H1 (cell line): ENCODE data around the gene CACNA1E. TPM values are rescaled to one million over a fixed set of nuclear protein-coding genes. Genes with fewer than 3 reads are reported as not detected.

Experiments
- CTCF ChIA-PET: fragments of 300-600 bp; sonication (Branson Sonifier 250); formaldehyde crosslinking; loops from one replicate; lab custom pipeline; 2021; ENCODE audit not compliant: partially characterized antibody; lab: Charles Lee
- POLR2A ChIA-PET: fragments of 300-600 bp; sonication (Branson Sonifier 250); formaldehyde crosslinking; loops from one replicate; lab custom pipeline; 2021; ENCODE audit warnings: inconsistent platforms; ENCODE audit not compliant: partially characterized antibody; lab: Charles Lee
- DNase-seq, 2 experiments: peaks; one replicate each; pipeline versions ENCODE4 v3.0.0 to v3.0.0-alpha.2; 2010 to 2022; ENCODE audit warnings: low spot score in 2 of 2, low read depth in 1 of 2, mixed read lengths in 1 of 2
- FAIRE-seq: peaks from 2 replicates; lab custom pipeline; 2011; peaks lifted over from hg19 to GRCh38; lab: Jason Lieb, UNC
- H2AFZ ChIP-seq: 2 replicates; pipeline ENCODE4 v1.8.1; 2012; ENCODE audit warnings: low read length, inconsistent platforms
- H2AK5ac ChIP-seq: 2 replicates; pipeline ENCODE4 v1.6.1; 2013; ENCODE audit warnings: low read depth, low read length
- H2BK120ac ChIP-seq: replicated peaks from 2 replicates; pipeline ENCODE3; 2013; ENCODE audit warnings: low read depth, low read length, inconsistent platforms
- H2BK12ac ChIP-seq: 2 replicates; pipeline ENCODE4 v1.6.1; 2013; ENCODE audit warnings: low read depth, low read length
- H2BK15ac ChIP-seq: 2 replicates; pipeline ENCODE4 v1.6.1; 2013; ENCODE audit warnings: low read length
- H2BK20ac ChIP-seq: 2 replicates; pipeline ENCODE4 v1.6.1; 2013; ENCODE audit warnings: low read length
- H2BK5ac ChIP-seq: 2 replicates; pipeline ENCODE4 v1.6.1; 2013; ENCODE audit warnings: low read depth, low read length
- H3K14ac ChIP-seq: 2 replicates; pipeline ENCODE4 v1.6.1; 2013; ENCODE audit warnings: inconsistent platforms; ENCODE audit not compliant: insufficient read length
- H3K18ac ChIP-seq: 2 replicates; pipeline ENCODE4 v1.6.1; 2013; ENCODE audit warnings: low read length; ENCODE audit errors: extremely low read depth
- H3K23ac ChIP-seq: 2 replicates; pipeline ENCODE4 v1.6.1; 2013; ENCODE audit warnings: inconsistent platforms; ENCODE audit not compliant: insufficient read length
- H3K23me2 ChIP-seq: 2 replicates; pipeline ENCODE4 v1.6.1; 2013; ENCODE audit warnings: low read depth, low read length
- H3K27ac ChIP-seq: 2 replicates; pipeline ENCODE4 v1.6.1; 2011; ENCODE audit warnings: low read depth, low read length, inconsistent platforms
- H3K27me3 ChIP-seq, 4 experiments: replicated peaks in 1 of 4; 1 replicate in 1 of 4; 2 replicates in 3 of 4; pipeline versions ENCODE4 v1.6.1 to v1.8.1; 2011 to 2013; ENCODE audit warnings: low read length in 3 of 4, mild to moderate bottlenecking in 3 of 4, inconsistent platforms in 2 of 4, mixed read lengths in 2 of 4, moderate library complexity in 1 of 4; ENCODE audit not compliant: control insufficient read depth in 3 of 4, insufficient read depth in 3 of 4; ENCODE audit errors: extremely low read depth in 1 of 4
- H3K36me3 ChIP-seq, 4 experiments: 2 replicates each; pipeline versions ENCODE4 v1.6.1 to v1.8.1; 2011 to 2013; ENCODE audit warnings: mild to moderate bottlenecking in 4 of 4, low read length in 3 of 4, moderate library complexity in 2 of 4, control low read depth in 1 of 4, inconsistent platforms in 1 of 4; ENCODE audit not compliant: insufficient read depth in 4 of 4, control insufficient read depth in 2 of 4
- H3K4ac ChIP-seq: replicated peaks from 2 replicates; pipeline ENCODE3; 2013; ENCODE audit warnings: low read length, low read depth, mixed read lengths, inconsistent platforms; ENCODE audit not compliant: insufficient read length
- H3K4me1 ChIP-seq, 4 experiments: replicated peaks in 1 of 4; 1 replicate in 1 of 4; 2 replicates in 3 of 4; pipeline versions ENCODE4 v1.6.1 to v1.8.1; 2011 to 2013; ENCODE audit warnings: low read length in 3 of 4, inconsistent platforms in 2 of 4, mixed read lengths in 1 of 4; ENCODE audit not compliant: insufficient read depth in 4 of 4, control insufficient read depth in 3 of 4
- H3K4me2 ChIP-seq, 2 experiments: 2 replicates each; pipeline versions ENCODE4 v1.6.1 to v1.8.1; 2011 to 2013; ENCODE audit warnings: low read depth in 2 of 2, low read length in 2 of 2, control low read depth in 1 of 2, inconsistent platforms in 1 of 2, mild to moderate bottlenecking in 1 of 2; ENCODE audit not compliant: insufficient read depth in 1 of 2
- H3K4me3 ChIP-seq, 4 experiments: fragments of 200-600, 300-600 bp in 1 of 4; sonication (generic), shearing (Covaris generic), sonication (Bioruptor Twin) in 1 of 4; 2 replicates each; pipeline versions ENCODE4 v1.5.1 to v1.8.1; 2011 to 2016; ENCODE audit warnings: low read length in 4 of 4, low read depth in 3 of 4, control low read depth in 2 of 4, inconsistent platforms in 2 of 4, mild to moderate bottlenecking in 2 of 4, mixed read lengths in 1 of 4, moderate library complexity in 1 of 4; ENCODE audit not compliant: insufficient read depth in 2 of 4; ENCODE audit errors: extremely low read depth in 1 of 4
- H3K56ac ChIP-seq: replicated peaks from 2 replicates; pipeline ENCODE3; 2013; ENCODE audit warnings: low read depth, mild to moderate bottlenecking, mixed read lengths, low read length, inconsistent platforms; ENCODE audit not compliant: insufficient read length
- H3K79me1 ChIP-seq: 2 replicates; pipeline ENCODE4 v1.6.1; 2013; ENCODE audit warnings: low read depth, low read length, control low read depth
- H3K79me2 ChIP-seq, 2 experiments: 2 replicates each; pipeline versions ENCODE4 v1.6.1 to v1.8.1; 2012 to 2013; ENCODE audit warnings: low read length in 2 of 2, mild to moderate bottlenecking in 2 of 2, inconsistent platforms in 1 of 2; ENCODE audit not compliant: insufficient read depth in 2 of 2, control insufficient read depth in 1 of 2
- H3K9ac ChIP-seq, 4 experiments: replicated peaks in 1 of 4; 1 replicate in 1 of 4; 2 replicates in 3 of 4; pipeline versions ENCODE4 v1.6.1 to v1.8.1; 2011 to 2013; ENCODE audit warnings: low read depth in 3 of 4, low read length in 3 of 4, control low read depth in 2 of 4, mild to moderate bottlenecking in 2 of 4, moderate library complexity in 2 of 4, inconsistent platforms in 1 of 4; ENCODE audit errors: extremely low read depth in 1 of 4
- H3K9me3 ChIP-seq, 2 experiments: 2 replicates each; pipeline versions ENCODE4 v1.6.1 to v1.8.1; 2012 to 2013; ENCODE audit warnings: mild to moderate bottlenecking in 2 of 2, moderate library complexity in 2 of 2, control low read depth in 1 of 2, inconsistent platforms in 1 of 2, low read depth in 1 of 2, low read length in 1 of 2, mixed read lengths in 1 of 2; ENCODE audit not compliant: insufficient read depth in 2 of 2
- H4K20me1 ChIP-seq, 2 experiments: replicated peaks in 1 of 2; 2 replicates each; pipeline versions ENCODE3 to v1.8.1; 2011 to 2013; ENCODE audit warnings: inconsistent platforms in 2 of 2, low read length in 2 of 2, mild to moderate bottlenecking in 1 of 2; ENCODE audit not compliant: insufficient read depth in 2 of 2, control insufficient read depth in 1 of 2
- H4K5ac ChIP-seq: 2 replicates; pipeline ENCODE4 v1.6.1; 2013; ENCODE audit warnings: low read length, low read depth, mixed read lengths, inconsistent platforms; ENCODE audit not compliant: insufficient read length
- H4K8ac ChIP-seq: 2 replicates; pipeline ENCODE4 v1.8.0; 2013; ENCODE audit warnings: mild to moderate bottlenecking, moderate library complexity, low read length, inconsistent platforms; ENCODE audit not compliant: insufficient read depth; ENCODE audit errors: extremely low read depth
- H4K91ac ChIP-seq: replicated peaks from 2 replicates; pipeline ENCODE3; 2013; ENCODE audit warnings: low read length, mixed read lengths, inconsistent platforms; ENCODE audit not compliant: insufficient read length
- BRCA1 ChIP-seq: IDR thresholded peaks from 2 replicates; pipeline ENCODE4 v1.6.1; 2012; ENCODE audit warnings: low read depth, low read length, improper control_type of control experiment
- CBX8 ChIP-seq: fragments of 300-800, 300-1000 bp; sonication (generic); IDR thresholded peaks from 2 replicates; pipeline ENCODE4 v1.7.1; 2016; ENCODE audit warnings: low read depth, low read length, borderline replicate concordance
- CHD2 ChIP-seq: IDR thresholded peaks from 2 replicates; pipeline ENCODE4 v1.6.1; 2012; ENCODE audit warnings: low read length, improper control_type of control experiment
- EP300 ChIP-seq, 2 experiments: IDR thresholded peaks; 1 replicate in 1 of 2; 2 replicates in 1 of 2; pipeline ENCODE4 v1.6.1; 2011 to 2012; ENCODE audit warnings: low read depth in 2 of 2, low read length in 2 of 2, mild to moderate bottlenecking in 2 of 2, borderline replicate concordance in 1 of 2, inconsistent platforms in 1 of 2, moderate library complexity in 1 of 2
- HDAC6 ChIP-seq: IDR thresholded peaks from one replicate; pipeline ENCODE4 v1.7.1; 2012; ENCODE audit warnings: low read depth, mild to moderate bottlenecking, inconsistent platforms, low read length, moderate library complexity
- JUND ChIP-seq: IDR thresholded peaks from 2 replicates; pipeline ENCODE4 v1.6.1; 2011; ENCODE audit warnings: mild to moderate bottlenecking, improper control_type of control experiment, low read length
- KDM1A ChIP-seq: fragments of 200-600, 300-600 bp; sonication (generic); IDR thresholded peaks from 2 replicates; pipeline ENCODE4 v1.7.1; 2016; ENCODE audit warnings: mild to moderate bottlenecking, low read length, borderline replicate concordance
- POLR2A ChIP-seq, 2 experiments: IDR thresholded peaks; 1 replicate in 1 of 2; 2 replicates in 1 of 2; pipeline ENCODE4 v1.6.1; 2011; ENCODE audit warnings: low read depth in 2 of 2, low read length in 2 of 2, mild to moderate bottlenecking in 2 of 2; ENCODE audit errors: control extremely low read depth in 1 of 2
- SAP30 ChIP-seq: fragments of 300-600 bp; sonication (generic); IDR thresholded peaks from 2 replicates; pipeline ENCODE4 v1.7.1; 2012; ENCODE audit warnings: low read length, moderate library complexity, mild to moderate bottlenecking, inconsistent platforms; ENCODE audit not compliant: insufficient read depth, insufficient replicate concordance
- SIRT6 ChIP-seq: IDR thresholded peaks from one replicate; pipeline ENCODE4 v1.7.1; 2012; ENCODE audit warnings: low read length, inconsistent platforms
- WGBS, 2 experiments: shearing (Covaris generic) in 1 of 2; methylation state at CpG; one replicate each; pipeline versions ENCODE4 v1.1.6 to v1.1.7; 2013 to 2015; ENCODE audit warnings: low lambda C conversion rate in 2 of 2, mixed read lengths in 2 of 2, inconsistent platforms in 1 of 2, low coverage in 1 of 2, missing lambda C conversion rate in 1 of 2; ENCODE audit not compliant: insufficient replicate concordance in 2 of 2, insufficient coverage in 1 of 2, insufficient read length in 1 of 2; ENCODE audit errors: extremely low coverage in 1 of 2, missing lambda C conversion rate in 1 of 2; 5-methylcytosine and 5-hydroxymethylcytosine counted together
- polyA plus RNA-seq, 7 experiments: library from polyadenylated mRNA; depleted of rRNA in 3 of 7; stranded (reverse) in 5 of 7; unstranded in 2 of 7; fragments of >200 nt in 5 of 7; fragments of 200-250 nt in 2 of 7; gene quantifications; 1 replicate in 5 of 7; 2 replicates in 1 of 7; 4 replicates in 1 of 7; pipeline versions ENCODE4 v1.2.1 to v1.2.3, GENCODE V29; 2011 to 2013; ENCODE audit warnings: missing spikeins in 2 of 7, mixed read lengths in 2 of 7
- total RNA-seq: library from RNA; stranded (reverse); fragmentation: NEBNext Ultra II Directional; extraction: Animal tissue kit (Norgen Biotek cat#: 25700); gene quantifications from 2 replicates; pipeline ENCODE4 v1.2.1, GENCODE V29; 2021
- TF ChIP-seq, protein P1 (sequence below): IDR thresholded peaks from 2 replicates; pipeline ENCODE4 v1.6.1; 2011; ENCODE audit warnings: low read depth, mild to moderate bottlenecking, low read length; ENCODE audit not compliant: insufficient read depth
- TF ChIP-seq, protein P2 (sequence below), 3 experiments: IDR thresholded peaks; 1 replicate in 2 of 3; 2 replicates in 1 of 3; pipeline versions ENCODE4 v1.5.1 to v1.6.1; 2011; ENCODE audit warnings: low read length in 3 of 3, mild to moderate bottlenecking in 3 of 3, inconsistent platforms in 2 of 3, low read depth in 1 of 3, moderate library complexity in 1 of 3; ENCODE audit not compliant: insufficient read depth in 1 of 3; ENCODE audit errors: control extremely low read depth in 1 of 3

Gene CACNA1E
- total and polyA plus RNA-seq, 2 of the 8 experiments (the other 6 are each of a cell fraction or from before 2014, with no cell fraction given) = 0.98 to 1.3 TPM

- Histone ChIP-seq H3K4me2 (no peak overlapping the region), H2BK20ac (no peak overlapping the region), H4K20me1 (no peaks in the 10 kb centered on the region), H2BK120ac (no peak overlapping the region), H3K27me3 (no peaks in the 10 kb centered on the region), H3K9me3 (no peaks in the 10 kb centered on the region), H2AK5ac (no peak overlapping the region), H3K36me3 (no peaks in the 10 kb centered on the region), H2BK12ac (no peak overlapping the region), H3K9ac (no peak overlapping the region), H3K79me2 (no peaks in the 10 kb centered on the region), H3K4me1 (no peaks in the 10 kb centered on the region; a peak in 1 of 7 replicates), H3K14ac (no peak overlapping the region), H4K5ac (no peak overlapping the region), H3K56ac (no peak overlapping the region), H3K18ac (no peak overlapping the region), H3K79me1 (no peaks in the 10 kb centered on the region), H4K91ac (no peak overlapping the region), H3K23me2 (no peaks in the 10 kb centered on the region), H4K8ac (no peak overlapping the region), H2BK5ac (no peak overlapping the region), H3K4ac (no peak overlapping the region), H3K4me3 (no peak overlapping the region), H3K27ac (no peak overlapping the region), H2BK15ac (no peak overlapping the region), H2AFZ (no peak overlapping the region), H3K23ac (no peak overlapping the region)
- POLR2A ChIA-PET = no interaction called here
- DNase-seq (no peak), FAIRE-seq (no peak)
- CTCF ChIA-PET = no interaction called here
- 90% methylated on average over 3 of the region's 3 CpGs; no CpG with 5 or more reads in 1 of the 2 experiments for WGBS, 2 experiments
- TF ChIP-seq JUND (no peak), POLR2A (IDR thresholded peaks at IDR 0.05; ENCODE audit: control extremely low read depth in 1 of 2, low read depth in 2 of 2, low read length in 2 of 2) (no peak), SAP30 (no peak), KDM1A (no peak), SIRT6 (no peak), EP300 (IDR thresholded peaks at IDR 0.05; ENCODE audit: borderline replicate concordance in 1 of 2, low read depth in 2 of 2, low read length in 2 of 2) (no peak), CBX8 (no peak), CHD2 (no peak), HDAC6 (no peak), BRCA1 (no peak)
- TF ChIP-seq, protein P1, sequence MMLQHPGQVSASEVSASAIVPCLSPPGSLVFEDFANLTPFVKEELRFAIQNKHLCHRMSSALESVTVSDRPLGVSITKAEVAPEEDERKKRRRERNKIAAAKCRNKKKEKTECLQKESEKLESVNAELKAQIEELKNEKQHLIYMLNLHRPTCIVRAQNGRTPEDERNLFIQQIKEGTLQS = no peak
- TF ChIP-seq, protein P2, sequence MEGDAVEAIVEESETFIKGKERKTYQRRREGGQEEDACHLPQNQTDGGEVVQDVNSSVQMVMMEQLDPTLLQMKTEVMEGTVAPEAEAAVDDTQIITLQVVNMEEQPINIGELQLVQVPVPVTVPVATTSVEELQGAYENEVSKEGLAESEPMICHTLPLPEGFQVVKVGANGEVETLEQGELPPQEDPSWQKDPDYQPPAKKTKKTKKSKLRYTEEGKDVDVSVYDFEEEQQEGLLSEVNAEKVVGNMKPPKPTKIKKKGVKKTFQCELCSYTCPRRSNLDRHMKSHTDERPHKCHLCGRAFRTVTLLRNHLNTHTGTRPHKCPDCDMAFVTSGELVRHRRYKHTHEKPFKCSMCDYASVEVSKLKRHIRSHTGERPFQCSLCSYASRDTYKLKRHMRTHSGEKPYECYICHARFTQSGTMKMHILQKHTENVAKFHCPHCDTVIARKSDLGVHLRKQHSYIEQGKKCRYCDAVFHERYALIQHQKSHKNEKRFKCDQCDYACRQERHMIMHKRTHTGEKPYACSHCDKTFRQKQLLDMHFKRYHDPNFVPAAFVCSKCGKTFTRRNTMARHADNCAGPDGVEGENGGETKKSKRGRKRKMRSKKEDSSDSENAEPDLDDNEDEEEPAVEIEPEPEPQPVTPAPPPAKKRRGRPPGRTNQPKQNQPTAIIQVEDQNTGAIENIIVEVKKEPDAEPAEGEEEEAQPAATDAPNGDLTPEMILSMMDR (IDR thresholded peaks at IDR 0.05; ENCODE audit: control extremely low read depth in 1 of 3, insufficient read depth in 1 of 3, low read depth in 1 of 3, low read length in 3 of 3) = no peak
Measured at GRCh38 chr1:181640956-181641355, 157.6 kb downstream of the CACNA1E start.
